Endothelial cell of umbilical vein (primary cell): ENCODE data around the gene MAGI1. TPM values are rescaled to one million over a fixed set of nuclear protein-coding genes. Genes with fewer than 3 reads are reported as not detected.

ENCODE experiments used
- BruUV-seq: library from RNA; stranded (reverse); fragments of 400-500 nt; replicated peaks from 2 replicates; lab custom pipeline; 2021; lab: Mats Ljungman, UMichigan
- CTCF ChIA-PET: fragments of 300-600, 350-600 bp; sonication (Branson Sonifier 250); formaldehyde crosslinking; loops from one replicate; lab custom pipeline; 2021; ENCODE audit warnings: antibody characterized with exemption, inconsistent platforms; lab: Charles Lee
- POLR2A ChIA-PET: fragments of 300-600, 350-600 bp; sonication (Branson Sonifier 250); formaldehyde crosslinking; loops from one replicate; lab custom pipeline; 2021; ENCODE audit warnings: antibody characterized with exemption, inconsistent platforms; lab: Charles Lee
- DNase-seq: peaks from one replicate; pipeline ENCODE4 v3.0.0-alpha.2; 2011; ENCODE audit warnings: low read depth, low spot score
- FAIRE-seq: peaks from 2 replicates; lab custom pipeline; 2011; peaks lifted over from hg19 to GRCh38; lab: Jason Lieb, UNC
- H2AFZ ChIP-seq: 2 replicates; pipeline ENCODE4 v1.6.0; 2012; ENCODE audit warnings: low read depth, low read length, control low read depth, inconsistent platforms
- H3K27ac ChIP-seq: 2 replicates; pipeline ENCODE4 v1.5.1; 2011; ENCODE audit warnings: low read depth, mild to moderate bottlenecking, control low read depth, low read length, moderate library complexity; ENCODE audit not compliant: insufficient read depth
- H3K27me3 ChIP-seq, 2 experiments: 2 replicates each; pipeline versions ENCODE4 v1.6.0 to v1.6.1; 2011; ENCODE audit warnings: low read length in 2 of 2, mixed read lengths in 1 of 2; ENCODE audit not compliant: control insufficient read depth in 2 of 2, insufficient read depth in 2 of 2
- H3K36me3 ChIP-seq, 2 experiments: 2 replicates in 1 of 2; 3 replicates in 1 of 2; pipeline ENCODE4 v1.5.1; 2011; ENCODE audit warnings: low read length in 2 of 2, mild to moderate bottlenecking in 1 of 2, moderate library complexity in 1 of 2; ENCODE audit not compliant: control insufficient read depth in 2 of 2, insufficient read depth in 2 of 2; ENCODE audit errors: extremely low read depth in 1 of 2
- H3K4me1 ChIP-seq: 3 replicates; pipeline ENCODE4 v1.5.1; 2011; ENCODE audit warnings: mild to moderate bottlenecking, low read length; ENCODE audit not compliant: control insufficient read depth, insufficient read depth; ENCODE audit errors: extremely low read depth
- H3K4me2 ChIP-seq: 2 replicates; pipeline ENCODE4 v1.6.1; 2011; ENCODE audit warnings: low read length, control low read depth, mixed read lengths; ENCODE audit not compliant: insufficient read depth
- H3K4me3 ChIP-seq, 3 experiments: fragments of 200-600 bp in 1 of 3; sonication (generic), shearing (Covaris generic) in 1 of 3; replicated peaks in 1 of 3; 2 replicates each; pipeline ENCODE4 v1.5.1; 2011 to 2016; ENCODE audit warnings: control low read depth in 3 of 3, low read length in 3 of 3, mild to moderate bottlenecking in 2 of 3, inconsistent platforms in 1 of 3, low read depth in 1 of 3, moderate library complexity in 1 of 3; ENCODE audit not compliant: insufficient read depth in 1 of 3
- H3K79me2 ChIP-seq: 2 replicates; pipeline ENCODE4 v1.6.0; 2012; ENCODE audit warnings: low read length, inconsistent platforms; ENCODE audit not compliant: control insufficient read depth, insufficient read depth
- H3K9ac ChIP-seq: replicated peaks from 2 replicates; pipeline ENCODE3; 2011; ENCODE audit warnings: low read length, control low read depth; ENCODE audit not compliant: insufficient read depth; ENCODE audit errors: extremely low read depth
- H3K9me1 ChIP-seq: replicated peaks from 3 replicates; pipeline ENCODE4 v1.6.0; 2011; ENCODE audit warnings: mild to moderate bottlenecking, low read length; ENCODE audit not compliant: control insufficient read depth, insufficient read depth; ENCODE audit errors: extremely low read depth
- H3K9me3 ChIP-seq: replicated peaks from 2 replicates; pipeline ENCODE4 v1.5.1; 2012; ENCODE audit warnings: low read length, inconsistent platforms; ENCODE audit not compliant: control insufficient read depth, insufficient read depth
- H4K20me1 ChIP-seq: replicated peaks from 2 replicates; pipeline ENCODE3; 2011; ENCODE audit warnings: mild to moderate bottlenecking, low read length; ENCODE audit not compliant: control insufficient read depth, insufficient read depth; ENCODE audit errors: extremely low read depth
- CTCF ChIP-seq, 2 donors: IDR thresholded peaks; 1 replicate in 1 of 2; 2 replicates in 1 of 2; pipeline ENCODE4 v1.5.1; 2011; ENCODE audit warnings: low read length in 2 of 2, mild to moderate bottlenecking in 2 of 2, moderate library complexity in 2 of 2, control low read depth in 1 of 2, inconsistent platforms in 1 of 2, low read depth in 1 of 2; ENCODE audit not compliant: insufficient read depth in 1 of 2; ENCODE audit errors: extremely low read depth in 1 of 2
- EZH2 ChIP-seq: IDR thresholded peaks from 2 replicates; pipeline ENCODE4 v1.6.1; 2012; ENCODE audit warnings: borderline replicate concordance, low read depth, mild to moderate bottlenecking, moderate library complexity, low read length, inconsistent platforms; ENCODE audit not compliant: severe bottlenecking
- FOS ChIP-seq: IDR thresholded peaks from 2 replicates; pipeline ENCODE4 v1.6.1; 2011; ENCODE audit warnings: mild to moderate bottlenecking, low read length, moderate library complexity, borderline replicate concordance; ENCODE audit not compliant: insufficient read depth
- GATA2 ChIP-seq: IDR thresholded peaks from 2 replicates; pipeline ENCODE4 v1.7.0; 2011; ENCODE audit warnings: low read depth, mild to moderate bottlenecking, moderate library complexity, mixed read lengths, low read length; ENCODE audit not compliant: insufficient read length, insufficient read depth
- JUN ChIP-seq: IDR thresholded peaks from 2 replicates; pipeline ENCODE4 v1.6.1; 2011; ENCODE audit warnings: borderline replicate concordance, low read depth; ENCODE audit not compliant: insufficient read length, insufficient read depth
- MAX ChIP-seq: IDR thresholded peaks from 2 replicates; pipeline ENCODE4 v1.6.1; 2011; ENCODE audit not compliant: insufficient read depth, insufficient read length
- MYC ChIP-seq: IDR thresholded peaks from one replicate; pipeline ENCODE4 v1.6.1; 2011; ENCODE audit warnings: mild to moderate bottlenecking, low read depth, low read length
- POLR2A ChIP-seq: IDR thresholded peaks from 2 replicates; pipeline ENCODE4 v1.6.1; 2012; ENCODE audit warnings: low read depth, mild to moderate bottlenecking, control low read depth, low read length
- POLR2AphosphoS5 ChIP-seq: IDR thresholded peaks from 2 replicates; pipeline ENCODE4 v1.6.1; 2012; ENCODE audit warnings: low read depth, mild to moderate bottlenecking, control low read depth, low read length, moderate library complexity; ENCODE audit not compliant: insufficient read depth
- dilution Hi-C: fragments of 300-500 bp; cut with MboI; formaldehyde crosslinking; loops from one replicate; pipeline ENCODE4 v1.15.0; 2019; ENCODE audit warnings: low sequenced_read_pairs; ENCODE audit not compliant: extremely low pct_ligation_motif_present
- intact Hi-C: fragments of 100-400 bp; cut with micrococcal nuclease; formaldehyde crosslinking; loops from one replicate; pipeline ENCODE4 v1.10.0; 2022
- polyA plus RNA-seq, 4 experiments: library from polyadenylated mRNA; depleted of rRNA in 3 of 4; stranded (reverse) in 3 of 4; unstranded in 1 of 4; fragments of >200 nt; gene quantifications; 2 replicates each; pipeline versions ENCODE4 v1.2.1 to v1.2.3, GENCODE V29; 2011 to 2012; ENCODE audit warnings: missing spikeins in 1 of 4
- total RNA-seq: library from RNA; stranded (reverse); gene quantifications from 2 replicates; pipeline ENCODE4 v1.2.3, GENCODE V29; 2021

Gene MAGI1
- total and polyA plus RNA-seq, 2 donors (not counting 3 experiments of a cell fraction or from before 2014, with no cell fraction given): 10.1 to 47.9 TPM

GRCh38 chr3:66080167-66080566 is 41.4 kb upstream of the MAGI1 start:
- dilution Hi-C loops: no loop called here
- H4K20me1 ChIP-seq: no peaks in the 10 kb centered on the region
- H3K4me1 ChIP-seq: no peaks in the 10 kb centered on the region
- intact Hi-C loops: no loop called here
- DNase-seq (no peak), FAIRE-seq (no peak)
- ChIA-PET POLR2A (interaction anchor here (0.7 kb wide), 2 partner anchors 7 to 316 kb away, joined by 4 read pairs; no protein-coding TSS in a partner anchor), CTCF (no interaction called here)
- no peak overlapping the region for H2AFZ ChIP-seq
- peaks cover 0 to 4% of the 10 kb centered on the region in 2 experiments for H3K27me3 ChIP-seq
- BruUV-seq: no TSS peak
- H3K79me2 ChIP-seq: no peaks in the 10 kb centered on the region
- H3K9ac ChIP-seq: no peak overlapping the region
- no peak overlapping the region for H3K27ac ChIP-seq
- H3K36me3 ChIP-seq: no peaks in the 10 kb centered on the region
- TF ChIP-seq GATA2 (no peak), POLR2A (no peak), CTCF (IDR thresholded peaks at IDR 0.05; ENCODE audit: extremely low read depth in 1 of 2, insufficient read depth in 1 of 2, low read depth in 1 of 2, low read length in 2 of 2) (no peak), EZH2 (no peak), FOS (no peak), JUN (no peak), MAX (no peak), MYC (no peak), POLR2AphosphoS5 (no peak)
- no peaks in the 10 kb centered on the region for H3K9me1 ChIP-seq
- H3K9me3 ChIP-seq: no peaks in the 10 kb centered on the region
- no peak overlapping the region for H3K4me2 ChIP-seq
- no peak overlapping the region for H3K4me3 ChIP-seq
